ENCODE results near the gene C4A.
"Not testable (repeated sequence)": the region's sequence is repeated elsewhere in the genome, so short reads cannot be mapped to it uniquely, and the experiment has no call there.

DNA sequence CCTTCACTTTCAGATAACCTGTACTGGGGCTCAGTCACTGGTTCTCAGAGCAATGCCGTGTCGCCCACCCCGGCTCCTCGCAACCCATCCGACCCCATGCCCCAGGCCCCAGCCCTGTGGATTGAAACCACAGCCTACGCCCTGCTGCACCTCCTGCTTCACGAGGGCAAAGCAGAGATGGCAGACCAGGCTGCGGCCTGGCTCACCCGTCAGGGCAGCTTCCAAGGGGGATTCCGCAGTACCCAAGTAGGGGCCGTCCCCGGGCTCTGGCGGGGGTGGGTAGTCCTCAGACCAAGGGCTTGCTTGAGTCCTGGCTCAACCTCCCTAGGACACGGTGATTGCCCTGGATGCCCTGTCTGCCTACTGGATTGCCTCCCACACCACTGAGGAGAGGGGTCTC, 47.7 kb downstream of the C4A start:
- not testable (repeated sequence) for TF ChIP-seq RAD21 (IDR thresholded peaks at IDR 0.05; ENCODE audit: insufficient read depth, low read depth, low read length); SIN3A (IDR thresholded peaks at IDR 0.05; ENCODE audit: low read depth, low read length); POLR2AphosphoS5 (IDR thresholded peaks at IDR 0.05; ENCODE audit: low read length); CTCF (IDR thresholded peaks at IDR 0.05 in 2 of 3, conservative IDR thresholded peaks at IDR 0.05 in 1 of 3; ENCODE audit: control insufficient read depth in 2 of 3, extremely low read depth in 1 of 3, insufficient read depth in 1 of 3, low read depth in 3 of 3, low read length in 3 of 3); IRF3 (IDR thresholded peaks at IDR 0.05); HCFC1 (IDR thresholded peaks at IDR 0.05; ENCODE audit: low read length); POLR2A (IDR thresholded peaks at IDR 0.05; ENCODE audit: low read depth, low read length)

Measured in GM12878 (cell line).